HEK293 (cell line): ENCODE data around the gene NHLRC2.

Experiments
- CTCF ChIA-PET: fragments of 350-600 bp; formaldehyde crosslinking; extraction: SDS; loops from one replicate; lab custom pipeline; 2021; ENCODE audit warnings: antibody characterized with exemption; lab: Yijun Ruan, JAX
- POLR2A ChIA-PET: fragments of 300-600 bp; formaldehyde crosslinking; extraction: SDS; loops from one replicate; lab custom pipeline; 2020; ENCODE audit warnings: antibody characterized with exemption, inconsistent platforms; lab: Yijun Ruan, JAX
- H3K27ac ChIP-seq: fragments of 200-500 bp; sonication (Bioruptor generic); 2 replicates; pipeline ENCODE4 v1.5.1; 2014; ENCODE audit warnings: low read depth, low read length, control low read depth, inconsistent platforms; ENCODE audit errors: extremely low read depth
- H3K36me3 ChIP-seq, 2 experiments: fragments of 200-500 bp in 1 of 2; sonication (Bioruptor generic) in 1 of 2; 1 replicate in 1 of 2; 2 replicates in 1 of 2; pipeline ENCODE4 v1.5.1; 2014 to 2017; ENCODE audit warnings: inconsistent platforms in 2 of 2, low read length in 2 of 2; ENCODE audit not compliant: control insufficient read depth in 2 of 2, insufficient read depth in 1 of 2
- H3K4me1 ChIP-seq: fragments of 200-500 bp; sonication (Bioruptor generic); 2 replicates; pipeline ENCODE4 v1.5.1; 2014; ENCODE audit warnings: mild to moderate bottlenecking, low read length, inconsistent platforms; ENCODE audit not compliant: control insufficient read depth, insufficient read depth
- H3K4me3 ChIP-seq: 2 replicates; pipeline ENCODE4 v1.5.1; 2011; ENCODE audit warnings: low read depth, mild to moderate bottlenecking, control low read depth, low read length, moderate library complexity
- H3K9me3 ChIP-seq: fragments of 200-500 bp; sonication (Bioruptor generic); 2 replicates; pipeline ENCODE4 v1.5.1; 2014; ENCODE audit warnings: low read depth, low read length, inconsistent platforms; ENCODE audit not compliant: control insufficient read depth, insufficient read depth
- BCL11B ChIP-seq: fragments of 450-650 bp; formaldehyde crosslinking; IDR thresholded peaks from 2 replicates; pipeline ENCODE4 v1.5.1; 2016; ENCODE audit warnings: low read depth, missing biosample characterization, missing genetic modification characterization
- FEZF1 ChIP-seq: fragments of 450-650 bp; formaldehyde crosslinking; IDR thresholded peaks from 2 replicates; pipeline ENCODE4 v1.5.1; 2016; ENCODE audit warnings: missing biosample characterization, missing genetic modification characterization
- KLF7 ChIP-seq: fragments of 450-650 bp; formaldehyde crosslinking; IDR thresholded peaks from 2 replicates; pipeline ENCODE4 v1.5.1; 2016; ENCODE audit warnings: missing biosample characterization, missing genetic modification characterization, borderline replicate concordance
- MZF1 ChIP-seq: fragments of 450-650 bp; formaldehyde crosslinking; IDR thresholded peaks from 2 replicates; pipeline ENCODE4 v1.5.1; 2017; ENCODE audit warnings: missing biosample characterization, missing genetic modification characterization, borderline replicate concordance
- PRDM2 ChIP-seq: fragments of 450-650 bp; formaldehyde crosslinking; IDR thresholded peaks from 2 replicates; pipeline ENCODE4 v1.5.1; 2016; ENCODE audit warnings: missing biosample characterization, missing genetic modification characterization, borderline replicate concordance
- SCRT1 ChIP-seq: fragments of 450-650 bp; formaldehyde crosslinking; IDR thresholded peaks from 2 replicates; pipeline ENCODE4 v1.5.1; 2016; ENCODE audit warnings: missing biosample characterization, missing genetic modification characterization, borderline replicate concordance
- SCRT2 ChIP-seq: fragments of 450-650 bp; formaldehyde crosslinking; IDR thresholded peaks from 2 replicates; pipeline ENCODE4 v1.5.1; 2016; ENCODE audit warnings: missing biosample characterization, missing genetic modification characterization
- ZNF214 ChIP-seq: fragments of 450-650 bp; formaldehyde crosslinking; IDR thresholded peaks from 2 replicates; pipeline ENCODE4 v1.5.1; 2017; ENCODE audit warnings: missing biosample characterization, mild to moderate bottlenecking, missing genetic modification characterization, borderline replicate concordance
- ZNF239 ChIP-seq: fragments of 450-650 bp; formaldehyde crosslinking; IDR thresholded peaks from 2 replicates; pipeline ENCODE4 v1.5.1; 2016; ENCODE audit warnings: missing biosample characterization, missing genetic modification characterization
- ZNF366 ChIP-seq: fragments of 450-650 bp; formaldehyde crosslinking; conservative IDR thresholded peaks from 2 replicates; pipeline ENCODE4 v1.5.1; 2016; ENCODE audit warnings: missing biosample characterization, missing genetic modification characterization
- ZNF398 ChIP-seq: fragments of 450-650 bp; formaldehyde crosslinking; IDR thresholded peaks from 2 replicates; pipeline ENCODE4 v1.5.1; 2017; ENCODE audit warnings: missing biosample characterization, missing genetic modification characterization
- ZNF518A ChIP-seq: fragments of 450-650 bp; formaldehyde crosslinking; conservative IDR thresholded peaks from 2 replicates; pipeline ENCODE4 v1.5.1; 2016; ENCODE audit warnings: low read depth, missing biosample characterization, missing genetic modification characterization
- ZNF548 ChIP-seq: fragments of 450-650 bp; formaldehyde crosslinking; IDR thresholded peaks from 2 replicates; pipeline ENCODE4 v1.5.1; 2016; ENCODE audit warnings: missing biosample characterization, missing genetic modification characterization
- ZNF600 ChIP-seq: fragments of 450-650 bp; formaldehyde crosslinking; IDR thresholded peaks from 2 replicates; pipeline ENCODE4 v1.5.1; 2016; ENCODE audit warnings: missing biosample characterization, missing genetic modification characterization
- ZNF639 ChIP-seq: fragments of 450-650 bp; formaldehyde crosslinking; IDR thresholded peaks from 2 replicates; pipeline ENCODE4 v1.5.1; 2016; ENCODE audit warnings: missing biosample characterization, missing genetic modification characterization
- ZNF692 ChIP-seq: fragments of 450-650 bp; formaldehyde crosslinking; IDR thresholded peaks from 2 replicates; pipeline ENCODE4 v1.5.1; 2016; ENCODE audit warnings: missing biosample characterization, missing genetic modification characterization

Gene NHLRC2

GRCh38 chr10:113842171-113842570, 12.3 kb upstream of the NHLRC2 start (continued):
- TF ChIP-seq ZNF518A (tag by site-specific recombination), result no peak
- no peak for TF ChIP-seq BCL11B (tag by site-specific recombination)
- TF ChIP-seq ZNF214, result no peak
- no peak for TF ChIP-seq ZNF239
- no peak for TF ChIP-seq ZNF398 (tag by site-specific recombination)

- no peak overlapping the region for H3K27ac ChIP-seq
- POLR2A ChIA-PET, result no interaction called here
- no peaks in the 10 kb centered on the region for H3K4me1 ChIP-seq
- H3K4me3 ChIP-seq, result no peak overlapping the region
- H3K9me3 ChIP-seq, result no peaks in the 10 kb centered on the region
- H3K36me3 ChIP-seq, result peaks cover 12 to 28% of the 10 kb centered on the region in 2 experiments
- TF ChIP-seq ZNF366 (tag by site-specific recombination) (peak; percentile 25; the same call in 1 of the 2 replicates), MZF1 (tag by site-specific recombination) (no peak), ZNF600 (tag by site-specific recombination) (peak; percentile 47; the same call in 1 of the 2 replicates), ZNF692 (tag by site-specific recombination) (no peak), SCRT1 (tag by site-specific recombination) (0 out of 2 replicates have a peak, but pooled peaks have one; percentile 54), SCRT2 (tag by site-specific recombination) (peak; percentile 94), FEZF1 (tag by site-specific recombination) (peak; percentile 77)
- CTCF ChIA-PET, result interaction anchor here (0.6 kb wide), 1 partner anchor 29 kb away, joined by 3 read pairs; no protein-coding TSS in a partner anchor
Measured at GRCh38 chr10:113843972-113844485, 10.4 kb upstream of the NHLRC2 start.

- Histone ChIP-seq H3K4me1 (no peaks in the 10 kb centered on the region), H3K4me3 (no peak overlapping the region), H3K36me3 (peaks cover 8 to 25% of the 10 kb centered on the region in 2 experiments), H3K27ac (no peak overlapping the region), H3K9me3 (no peaks in the 10 kb centered on the region)
- ChIA-PET CTCF (no interaction called here), POLR2A (no interaction called here)
- TF ChIP-seq KLF7 (tag by site-specific recombination), result no peak
- TF ChIP-seq ZNF548 (tag by site-specific recombination), result no peak
- no peak for TF ChIP-seq ZNF639 (tag by site-specific recombination)
- TF ChIP-seq PRDM2 (tag by site-specific recombination), result no peak
Measured at GRCh38 chr10:113846036-113846435, 8.4 kb upstream of the NHLRC2 start.
